Stimulated activated naive CD4-positive, alpha-beta T cell (primary cell): ENCODE data around the gene MRC2.
"Not testable (repeated sequence)": the region's sequence is repeated elsewhere in the genome, so short reads cannot be mapped to it uniquely, and the experiment has no call there.

Experiments used
- DNase-seq, 6 experiments: peaks; one replicate each; lab custom pipeline; 2025; lab: John Stamatoyannopoulos, UW

MRC2 gene

GRCh38 chr17:62627219-62627903 lies at the start of gene MRC2:
Gene MRC2 (plus strand): TSS chr17:62627670. CDS start chr17:62627803, 133 bp downstream.
- peak in 1 of 6 experiments; percentile 27 for DNase-seq

GRCh38 chr17:62578757-62579487 lies 48.5 kb upstream of the MRC2 start:
- DNase-seq: no peak

- DNase-seq: no peak
These were observed 46.5 kb upstream of the MRC2 start for GRCh38 chr17:62580947-62581346.

- DNase-seq: no peak
These were observed 45.7 kb upstream of the MRC2 start for GRCh38 chr17:62581764-62582163.

GRCh38 chr17:62587554-62587953 lies 39.9 kb upstream of the MRC2 start:
- DNase-seq: no peak

- no peak for DNase-seq
These were observed 39.4 kb upstream of the MRC2 start for GRCh38 chr17:62588109-62588508.

GRCh38 chr17:62591333-62591732 lies 36.1 kb upstream of the MRC2 start:
- DNase-seq: no peak

GRCh38 chr17:62591822-62592221 lies 35.6 kb upstream of the MRC2 start:
- not testable (repeated sequence) for DNase-seq

- DNase-seq: no peak
These were observed 35.0 kb upstream of the MRC2 start for GRCh38 chr17:62592341-62593099.

GRCh38 chr17:62595484-62595883 lies 32.0 kb upstream of the MRC2 start:
- DNase-seq: no peak

GRCh38 chr17:62596662-62597061 lies 30.8 kb upstream of the MRC2 start:
- DNase-seq: no peak

- no peak for DNase-seq
These were observed 30.3 kb upstream of the MRC2 start for GRCh38 chr17:62597150-62597549.

- no peak for DNase-seq
These were observed 29.6 kb upstream of the MRC2 start for GRCh38 chr17:62597920-62598319.

- no peak for DNase-seq
These were observed 27.4 kb upstream of the MRC2 start for GRCh38 chr17:62599964-62600657.

- DNase-seq: no peak
These were observed 26.7 kb upstream of the MRC2 start for GRCh38 chr17:62600805-62601204.

- no peak for DNase-seq
These were observed 26.0 kb upstream of the MRC2 start for GRCh38 chr17:62601471-62601870.

- not testable (repeated sequence) for DNase-seq
These were observed 23.7 kb upstream of the MRC2 start for GRCh38 chr17:62603783-62604182.

GRCh38 chr17:62605588-62605987 lies 21.9 kb upstream of the MRC2 start:
- no peak for DNase-seq

- no peak for DNase-seq
These were observed 16.2 kb upstream of the MRC2 start for GRCh38 chr17:62611292-62611691.

- no peak for DNase-seq
These were observed 15.7 kb upstream of the MRC2 start for GRCh38 chr17:62611728-62612127.

- DNase-seq: not testable (repeated sequence)
These were observed 15.2 kb upstream of the MRC2 start for GRCh38 chr17:62612289-62612688.

GRCh38 chr17:62613095-62613494 lies 14.4 kb upstream of the MRC2 start:
- DNase-seq: not testable (repeated sequence)
